ENCODE results near the gene ATOSA. TPM values are rescaled to one million over a fixed set of nuclear protein-coding genes. Genes with fewer than 3 reads are reported as not detected.

ATOSA gene
- total RNA-seq, 1 experiment from 2014 or later: 5.8 TPM

GRCh38 chr15:52710050-52710707, 31.0 kb upstream of the ATOSA start:
- Histone ChIP-seq H2AFZ (ENCODE audit: low read length) (peak overlapping the region; percentile 3), H3K9ac (ENCODE audit: extremely low read depth, insufficient read length, low read length) (no peak overlapping the region), H3K27me3 (ENCODE audit: insufficient read depth, low read length) (no peaks in the 10 kb centered on the region), H4K5ac (ENCODE audit: insufficient read length, low read depth, low read length) (no peak overlapping the region), H2BK5ac (ENCODE audit: insufficient read length, low read length) (no peak overlapping the region), H2BK15ac (ENCODE audit: low read depth, low read length) (no peak overlapping the region), H3K9me3 (ENCODE audit: control insufficient read depth, low read depth, low read length) (no peaks in the 10 kb centered on the region), H3K79me1 (ENCODE audit: insufficient read depth, low read depth, low read length, poor library complexity, severe bottlenecking) (no peaks in the 10 kb centered on the region), H2BK12ac (ENCODE audit: insufficient read length, low read depth, low read length) (no peak overlapping the region), H3K56ac (ENCODE audit: insufficient read length, low read depth, low read length) (no peak overlapping the region), H3K23me2 (ENCODE audit: insufficient read length, low read depth, low read length, poor library complexity, severe bottlenecking) (no peaks in the 10 kb centered on the region), H3K23ac (ENCODE audit: insufficient read length, low read depth, low read length) (no peak overlapping the region), H3K27ac (ENCODE audit: insufficient read length, low read depth, low read length) (no peak overlapping the region), H3K4me2 (ENCODE audit: insufficient read depth, insufficient read length, low read length) (no peak overlapping the region), H2AK5ac (ENCODE audit: insufficient read length, low read length) (no peak overlapping the region), H2BK20ac (ENCODE audit: low read depth, low read length, poor library complexity, severe bottlenecking) (no peak overlapping the region), H2BK120ac (ENCODE audit: low read depth, low read length, poor library complexity, severe bottlenecking) (no peak overlapping the region), H3K14ac (ENCODE audit: insufficient read depth, low read length) (no peak overlapping the region), H4K8ac (replicated peaks; ENCODE audit: insufficient read length, low read depth, low read length) (no peak overlapping the region), H3K4me1 (ENCODE audit: insufficient read depth, low read length) (peaks cover 1% of the 10 kb centered on the region; the same call in 1 of the 2 replicates), H4K20me1 (ENCODE audit: control insufficient read depth, insufficient read depth, insufficient read length) (no peaks in the 10 kb centered on the region), H4K91ac (ENCODE audit: insufficient read length, low read depth, low read length) (no peak overlapping the region), H3K4ac (ENCODE audit: low read depth, low read length) (no peak overlapping the region), H3K79me2 (ENCODE audit: insufficient read depth, low read length) (no peaks in the 10 kb centered on the region), H3K18ac (ENCODE audit: insufficient read length, low read depth, low read length) (no peak overlapping the region), H3T11ph (ENCODE audit: low read length) (no peak overlapping the region)
- H3K4me1 Mint-ChIP-seq: peaks cover 17 to 21% of the 10 kb centered on the region in 2 experiments
- H3K27ac Mint-ChIP-seq: peak overlapping the region; percentile 38 to 61 (median 55); a peak in 5 of 7 replicates
- no peaks in the 10 kb centered on the region for H3K36me3 Mint-ChIP-seq (ENCODE audit: insufficient read depth in 1 of 3, low read depth in 3 of 3)
- no peak overlapping the region; a peak in 1 of 5 replicates for H3K4me3 Mint-ChIP-seq
- no CpG with 5 or more reads among the region's 1 CpG for WGBS (ENCODE audit: extremely low coverage, insufficient read length, low lambda C conversion rate)
- TF ChIP-seq, protein P1, sequence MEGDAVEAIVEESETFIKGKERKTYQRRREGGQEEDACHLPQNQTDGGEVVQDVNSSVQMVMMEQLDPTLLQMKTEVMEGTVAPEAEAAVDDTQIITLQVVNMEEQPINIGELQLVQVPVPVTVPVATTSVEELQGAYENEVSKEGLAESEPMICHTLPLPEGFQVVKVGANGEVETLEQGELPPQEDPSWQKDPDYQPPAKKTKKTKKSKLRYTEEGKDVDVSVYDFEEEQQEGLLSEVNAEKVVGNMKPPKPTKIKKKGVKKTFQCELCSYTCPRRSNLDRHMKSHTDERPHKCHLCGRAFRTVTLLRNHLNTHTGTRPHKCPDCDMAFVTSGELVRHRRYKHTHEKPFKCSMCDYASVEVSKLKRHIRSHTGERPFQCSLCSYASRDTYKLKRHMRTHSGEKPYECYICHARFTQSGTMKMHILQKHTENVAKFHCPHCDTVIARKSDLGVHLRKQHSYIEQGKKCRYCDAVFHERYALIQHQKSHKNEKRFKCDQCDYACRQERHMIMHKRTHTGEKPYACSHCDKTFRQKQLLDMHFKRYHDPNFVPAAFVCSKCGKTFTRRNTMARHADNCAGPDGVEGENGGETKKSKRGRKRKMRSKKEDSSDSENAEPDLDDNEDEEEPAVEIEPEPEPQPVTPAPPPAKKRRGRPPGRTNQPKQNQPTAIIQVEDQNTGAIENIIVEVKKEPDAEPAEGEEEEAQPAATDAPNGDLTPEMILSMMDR (conservative IDR thresholded peaks at IDR 0.05): no peak
- no peaks in the 10 kb centered on the region for H3K9me3 Mint-ChIP-seq
- peaks cover 3% of the 10 kb centered on the region; the same call in 1 of the 2 replicates for H3K27me3 Mint-ChIP-seq (ENCODE audit: low read depth)
- peak; percentile 36 for DNase-seq
